Thoracic aorta (tissue), 2 donors: ENCODE data around the gene IWS1. TPM values are rescaled to one million over a fixed set of nuclear protein-coding genes. Genes with fewer than 3 reads are reported as not detected.

Experiments
- ATAC-seq: fragments of 150-250 bp; one replicate; pipeline ENCODE4 v1.8.0; 2017; ENCODE audit warnings: low read depth; ENCODE audit not compliant: insufficient number of reproducible peaks, low FRiP score
- DNase-seq: peaks from one replicate; pipeline ENCODE4 v3.0.0-alpha.2; 2020; ENCODE audit warnings: low spot score
- H3K27ac ChIP-seq, 2 donors: fragments of 200-600 bp; sonication (generic); 1 replicate in 1 of 2; 2 replicates in 1 of 2; pipeline ENCODE4 v1.5.1; 2016; ENCODE audit warnings: mild to moderate bottlenecking in 2 of 2, moderate library complexity in 2 of 2
- H3K27me3 ChIP-seq: fragments of 200-600 bp; sonication (generic); replicated peaks from 2 replicates; pipeline ENCODE4 v1.6.0; 2016; ENCODE audit warnings: mild to moderate bottlenecking; ENCODE audit not compliant: insufficient read depth
- H3K36me3 ChIP-seq: fragments of 200-600 bp; sonication (generic); one replicate; pipeline ENCODE4 v1.5.1; 2016
- H3K4me1 ChIP-seq, 2 donors: fragments of 200-600 bp; sonication (generic); 1 replicate in 1 of 2; 2 replicates in 1 of 2; pipeline versions ENCODE4 v1.5.1 to v1.6.0; 2016; ENCODE audit warnings: low read depth in 2 of 2, mild to moderate bottlenecking in 1 of 2; ENCODE audit not compliant: control insufficient read depth in 1 of 2
- H3K4me3 ChIP-seq: fragments of 200-600 bp; sonication (generic); 2 replicates; pipeline ENCODE4 v1.5.1; 2016; ENCODE audit warnings: mild to moderate bottlenecking
- H3K9me3 ChIP-seq: fragments of 200-600 bp; sonication (generic); 2 replicates; pipeline ENCODE4 v1.5.1; 2016
- CTCF ChIP-seq: fragments of 200-600 bp; sonication (generic); IDR thresholded peaks from one replicate; pipeline ENCODE4 v1.5.1; 2019; ENCODE audit warnings: antibody characterized with exemption
- total RNA-seq, 2 donors: library from RNA; depleted of rRNA; stranded (reverse); fragments of >200 nt; gene quantifications; one replicate each; pipeline versions ENCODE4 v1.1.0 to v1.2.3, GENCODE V29; 2016

The IWS1 gene
- total RNA-seq, 2 donors from 2014 or later, result 43.2 to 54.0 TPM

DNA sequence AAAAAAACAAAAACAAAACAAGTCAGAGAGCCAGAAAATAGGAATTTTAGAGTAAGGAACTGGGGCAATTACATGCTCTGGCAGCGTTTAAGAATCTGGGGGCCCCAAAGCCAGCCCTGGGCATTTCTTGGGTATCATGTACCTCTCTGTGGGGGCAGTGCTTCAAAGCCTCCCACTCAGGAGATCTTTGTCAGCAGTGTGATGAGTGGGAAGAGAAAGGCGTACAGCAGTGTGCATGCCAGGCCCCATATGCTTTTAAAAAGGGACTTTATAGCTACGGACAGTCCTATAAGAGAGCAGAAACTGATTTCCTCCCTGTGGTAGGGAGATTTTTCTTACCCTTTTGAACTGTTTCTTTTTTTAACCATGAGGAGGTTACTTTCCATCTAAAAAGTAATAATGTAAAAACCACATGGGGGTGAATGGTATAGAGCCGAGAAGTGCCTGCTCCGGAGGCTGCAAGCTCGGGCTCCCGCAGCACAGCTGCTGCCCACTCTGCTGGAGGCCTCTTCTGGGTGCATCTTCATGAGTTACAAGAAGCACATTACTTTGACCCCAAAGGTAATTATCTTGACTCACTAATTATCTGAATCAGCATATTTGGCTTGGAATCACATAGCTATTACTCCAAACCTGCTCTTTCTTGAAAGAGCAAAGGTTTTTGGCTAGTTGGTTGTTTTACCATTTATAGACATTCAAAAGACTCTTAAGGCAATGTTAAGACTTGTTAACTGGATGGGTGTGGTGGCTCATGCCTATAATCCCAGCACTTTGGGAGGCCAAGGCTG is 61.6 kb downstream of the IWS1 start:
- Histone ChIP-seq H3K27ac (no peak overlapping the region), H3K36me3 (no peaks in the 10 kb centered on the region), H3K4me3 (no peak overlapping the region), H3K27me3 (no peaks in the 10 kb centered on the region), H3K4me1 (no peaks in the 10 kb centered on the region), H3K9me3 (no peaks in the 10 kb centered on the region)
- no peak for DNase-seq
- no peak for TF ChIP-seq CTCF
- ATAC-seq, result no peak

DNA sequence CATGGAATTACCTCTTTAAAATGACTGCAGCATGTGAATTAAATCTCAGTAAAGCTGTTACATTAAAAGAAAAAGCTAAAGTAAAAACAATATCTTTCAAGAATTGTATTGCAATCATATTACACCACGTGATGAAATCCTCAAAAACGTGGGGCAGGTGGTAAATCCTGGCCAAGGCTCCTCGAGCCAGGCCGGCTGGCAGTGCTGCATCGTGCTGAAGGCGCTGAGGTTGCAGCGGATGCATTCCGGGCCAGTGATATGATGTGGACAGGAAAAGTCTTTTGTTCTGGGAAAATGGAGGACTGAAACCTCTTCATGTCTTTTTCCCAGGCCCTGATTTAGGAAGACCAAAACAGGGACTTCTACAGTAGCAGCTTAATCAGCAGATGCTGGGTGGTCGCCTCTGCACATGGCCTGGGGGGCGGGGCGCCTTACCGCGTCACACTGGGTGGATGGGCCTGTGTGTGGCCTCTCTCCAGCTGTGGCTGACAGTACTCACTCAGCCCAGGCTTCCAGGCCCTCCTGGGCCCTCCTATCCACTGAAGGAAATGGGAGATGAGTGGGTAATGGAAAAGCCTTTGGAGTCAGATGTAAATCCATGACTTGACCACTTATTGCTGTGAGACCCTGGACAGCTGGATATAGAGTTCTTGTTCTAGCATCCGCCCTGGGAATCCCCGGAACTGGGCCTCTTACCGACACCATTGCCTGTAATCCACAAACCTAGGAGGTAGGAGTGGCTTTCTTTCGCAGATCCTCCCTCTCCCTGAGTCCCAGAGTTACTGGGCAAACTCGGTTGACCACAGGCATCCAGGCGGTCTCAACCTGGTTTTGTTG is 62.9 kb downstream of the IWS1 start:
- ATAC-seq (no peak), DNase-seq (no peak)
- Histone ChIP-seq H3K36me3 (no peaks in the 10 kb centered on the region), H3K27me3 (no peaks in the 10 kb centered on the region), H3K9me3 (no peaks in the 10 kb centered on the region), H3K4me1 (no peaks in the 10 kb centered on the region), H3K4me3 (no peak overlapping the region), H3K27ac (no peak overlapping the region)
- TF ChIP-seq CTCF, result no peak

DNA sequence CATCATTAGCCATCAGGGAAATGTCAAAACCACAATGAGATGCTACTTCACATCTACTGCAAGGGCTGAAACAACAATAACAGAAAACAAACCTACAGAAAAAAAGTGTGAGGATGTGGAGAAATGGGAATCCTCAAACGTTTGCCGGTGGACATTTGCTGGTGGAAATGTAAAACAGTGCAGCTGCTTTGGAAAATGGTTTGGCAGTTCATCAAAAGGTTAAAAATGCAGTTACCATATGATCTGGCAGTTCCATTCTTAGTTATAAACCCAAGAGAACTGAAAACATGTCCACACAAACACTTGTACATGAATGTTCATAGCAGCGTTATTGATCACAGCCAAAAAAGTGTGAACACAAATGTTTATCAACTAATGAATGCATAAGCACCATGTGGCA is 63.8 kb downstream of the IWS1 start:
- Histone ChIP-seq H3K9me3 (no peaks in the 10 kb centered on the region), H3K36me3 (no peaks in the 10 kb centered on the region), H3K4me3 (no peak overlapping the region), H3K4me1 (no peaks in the 10 kb centered on the region), H3K27ac (no peak overlapping the region), H3K27me3 (no peaks in the 10 kb centered on the region)
- no peak for ATAC-seq
- TF ChIP-seq CTCF, result no peak
- DNase-seq, result no peak

GRCh38 chr2:127456960-127457359 is 69.3 kb downstream of the IWS1 start:
- Histone ChIP-seq H3K4me1 (no peaks in the 10 kb centered on the region), H3K27ac (no peak overlapping the region), H3K36me3 (no peaks in the 10 kb centered on the region), H3K9me3 (no peaks in the 10 kb centered on the region), H3K4me3 (no peak overlapping the region), H3K27me3 (no peaks in the 10 kb centered on the region)
- DNase-seq, result no peak
- no peak for ATAC-seq
- TF ChIP-seq CTCF, result no peak
